Measurements from ENCODE around the gene PITHD1. TPM values are rescaled to one million over a fixed set of nuclear protein-coding genes. Genes with fewer than 3 reads are reported as not detected.

Gene PITHD1
- total and polyA plus RNA-seq, 10 of the 15 experiments (the other 5 are each of a cell fraction or from before 2014, with no cell fraction given), result 23.7 to 82.2 (median 67.0) TPM

DNA sequence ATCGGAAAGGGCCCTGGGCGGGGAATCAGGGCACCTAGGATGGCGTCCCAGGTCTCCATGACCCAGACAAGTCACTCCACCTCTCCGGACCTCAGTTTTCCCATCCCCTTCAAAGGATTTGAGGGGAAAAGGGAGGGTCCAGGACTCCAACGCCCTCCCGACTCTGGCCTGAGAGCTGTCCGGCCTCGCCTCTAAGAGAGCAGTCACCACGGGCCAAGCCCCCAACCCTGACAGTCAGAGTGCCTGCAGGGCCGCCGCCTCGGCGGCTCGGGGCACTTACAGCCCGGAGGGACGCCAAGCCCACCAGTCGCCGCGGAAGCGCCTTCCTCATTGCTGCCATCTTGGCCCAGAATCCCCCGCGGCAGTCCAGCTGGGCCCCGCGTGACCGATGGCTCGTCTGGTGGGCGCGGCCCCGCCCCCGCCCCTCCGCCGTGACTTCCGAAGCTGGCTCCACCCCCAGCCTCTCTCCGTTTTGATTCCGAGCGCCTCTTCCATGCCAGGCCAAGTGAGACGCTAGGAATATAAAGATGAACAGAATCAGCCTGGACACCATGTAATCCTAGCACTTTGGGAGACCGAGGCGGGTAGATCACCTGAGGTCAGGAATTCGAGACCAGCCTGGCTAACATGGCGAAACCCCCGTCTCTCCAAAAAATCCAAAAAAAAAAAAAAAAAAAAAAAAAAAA is 47.0 kb downstream of the PITHD1 start, which contains the start of gene HMGCL:
HMGCL (minus strand) TSS at position 354 of the 686 bp plus-strand sequence; CDS start at position 340, 14 bp downstream.
- BruUV-seq (replicated peaks), result no TSS peak
- peak; percentile 55 for DNase-seq (ENCODE audit: low read depth, low spot score)
- peak within 1 kb of the TSS; percentile 84 for H3K4me2 ChIP-seq (ENCODE audit: control insufficient read depth, insufficient read depth)
- H3K4me1 ChIP-seq (ENCODE audit: control insufficient read depth, insufficient read depth, low read length), result no peaks in the 10 kb centered on the region
- in situ Hi-C loops (cut with MboI), result no loop called here
- RAD21 ChIA-PET (ENCODE audit: unreplicated experiment), result interaction anchor here (0.6 to 2.4 kb wide), 11 partner anchors 15 to 91 kb away, joined by 3 to 16 read pairs (median 5); partner anchors contain the start of gene CNR2
- peak within 1 kb of the TSS; percentile 94 for H3K9ac ChIP-seq (ENCODE audit: control insufficient read depth, insufficient read depth, low read length)
- SMC1A ChIA-PET (ENCODE audit: uncharacterized antibody, unreplicated experiment), result interaction anchor here (0.9 to 2.0 kb wide), 15 partner anchors 9 to 151 kb away, joined by 3 to 9 read pairs (median 4); partner anchors contain the start of genes CNR2 and RPL11
- H4K20me1 ChIP-seq (ENCODE audit: control insufficient read depth, insufficient read depth), result no peaks in the 10 kb centered on the region
- H3K27ac ChIP-seq (ENCODE audit: control insufficient read depth, insufficient read depth), result peak within 1 kb of the TSS; percentile 82
- intact Hi-C loops (cut with micrococcal nuclease; ENCODE audit: unreplicated experiment), result loop anchor here (1.0 kb wide), 1 partner anchor 43 kb away; the partner anchor contains the start of gene FUCA1
- no peaks in the 10 kb centered on the region for H3K36me3 ChIP-seq (ENCODE audit: control insufficient read depth in 2 of 2, insufficient read depth in 2 of 2, low read length in 1 of 2)
- H3K4me3 ChIP-seq, result peak within 1 kb of the TSS; percentile 83
- peak; percentile 73 for FAIRE-seq
- peak within 1 kb of the TSS; percentile 75 for H2AFZ ChIP-seq (ENCODE audit: control insufficient read depth, low read depth, low read length)
- peaks cover 10% of the 10 kb centered on the region for H3K79me2 ChIP-seq (ENCODE audit: control insufficient read depth, insufficient read depth, low read length)
- peak; percentile 99 for ATAC-seq
- under 1% methylated on average over 39 of the region's 42 CpGs for WGBS (ENCODE audit: insufficient coverage, insufficient replicate concordance, low lambda C conversion rate, missing lambda C conversion rate)
- CTCF ChIA-PET, result interaction anchor here (0.9 to 8.3 kb wide), 9 partner anchors 9 to 91 kb away, joined by 3 to 74 read pairs (median 3); partner anchors contain the start of gene CNR2
- POLR2A ChIA-PET, result interaction anchor here (0.6 to 3.5 kb wide), 18 partner anchors 9 to 366 kb away, joined by 3 to 22 read pairs (median 5); partner anchors contain the start of genes GALE and PITHD1
- H3K27me3 ChIP-seq (replicated peaks in 1 of 2; ENCODE audit: control insufficient read depth in 2 of 2, insufficient read depth in 2 of 2, low read length in 1 of 2), result no peaks in the 10 kb centered on the region
- H3K9me3 ChIP-seq (replicated peaks; ENCODE audit: control insufficient read depth, insufficient read depth, low read length), result no peaks in the 10 kb centered on the region
- TF ChIP-seq POLR2A (IDR thresholded peaks at IDR 0.05; ENCODE audit: low read depth, low read length) (peak; percentile 99), POLR2AphosphoS5 (IDR thresholded peaks at IDR 0.05; ENCODE audit: low read length) (peak; percentile 97), PAX5 (IDR thresholded peaks at IDR 0.05; ENCODE audit: borderline replicate concordance, low read depth, low read length) (peak; percentile 13; the same call in 1 of the 2 replicates), KDM1A (IDR thresholded peaks at IDR 0.05; ENCODE audit: borderline replicate concordance) (no peak), ETV6 (conservative IDR thresholded peaks at IDR 0.05 in 1 of 2, IDR thresholded peaks at IDR 0.05 in 1 of 2; ENCODE audit: borderline replicate concordance in 1 of 2, low read depth in 1 of 2) (no peak), BRCA1 (IDR thresholded peaks at IDR 0.05; ENCODE audit: low read depth, low read length) (no peak), JUND (IDR thresholded peaks at IDR 0.05; ENCODE audit: low read depth, low read length) (no peak), LARP7 (IDR thresholded peaks at IDR 0.05) (peak; percentile 85), MYC (IDR thresholded peaks at IDR 0.05; ENCODE audit: insufficient read depth, insufficient read length, insufficient replicate concordance, low read length, severe bottlenecking) (no peak), SUPT20H (IDR thresholded peaks at IDR 0.05; ENCODE audit: borderline replicate concordance, control insufficient read depth, low read depth, low read length) (no peak), SP1 (IDR thresholded peaks at IDR 0.05; ENCODE audit: low read depth, low read length) (peak; percentile 52), YBX1 (IDR thresholded peaks at IDR 0.05) (no peak), ATF2 (IDR thresholded peaks at IDR 0.05; ENCODE audit: low read length) (no peak), E2F8 (IDR thresholded peaks at IDR 0.05; ENCODE audit: low read depth, partially characterized antibody) (no peak), ASH2L (IDR thresholded peaks at IDR 0.05; ENCODE audit: borderline replicate concordance, low read depth) (no peak)
- TF ChIP-seq, protein P1, sequence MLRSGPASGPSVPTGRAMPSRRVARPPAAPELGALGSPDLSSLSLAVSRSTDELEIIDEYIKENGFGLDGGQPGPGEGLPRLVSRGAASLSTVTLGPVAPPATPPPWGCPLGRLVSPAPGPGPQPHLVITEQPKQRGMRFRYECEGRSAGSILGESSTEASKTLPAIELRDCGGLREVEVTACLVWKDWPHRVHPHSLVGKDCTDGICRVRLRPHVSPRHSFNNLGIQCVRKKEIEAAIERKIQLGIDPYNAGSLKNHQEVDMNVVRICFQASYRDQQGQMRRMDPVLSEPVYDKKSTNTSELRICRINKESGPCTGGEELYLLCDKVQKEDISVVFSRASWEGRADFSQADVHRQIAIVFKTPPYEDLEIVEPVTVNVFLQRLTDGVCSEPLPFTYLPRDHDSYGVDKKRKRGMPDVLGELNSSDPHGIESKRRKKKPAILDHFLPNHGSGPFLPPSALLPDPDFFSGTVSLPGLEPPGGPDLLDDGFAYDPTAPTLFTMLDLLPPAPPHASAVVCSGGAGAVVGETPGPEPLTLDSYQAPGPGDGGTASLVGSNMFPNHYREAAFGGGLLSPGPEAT (IDR thresholded peaks at IDR 0.05; ENCODE audit: low read depth), result peak; percentile 96

Data from GM12878 (cell line).